Measurements from ENCODE around the gene XYLT1. TPM values are rescaled to one million over a fixed set of nuclear protein-coding genes. Genes with fewer than 3 reads are reported as not detected.

The XYLT1 gene
- total RNA-seq, 1 experiment from 2014 or later, result 7.5 TPM

DNA sequence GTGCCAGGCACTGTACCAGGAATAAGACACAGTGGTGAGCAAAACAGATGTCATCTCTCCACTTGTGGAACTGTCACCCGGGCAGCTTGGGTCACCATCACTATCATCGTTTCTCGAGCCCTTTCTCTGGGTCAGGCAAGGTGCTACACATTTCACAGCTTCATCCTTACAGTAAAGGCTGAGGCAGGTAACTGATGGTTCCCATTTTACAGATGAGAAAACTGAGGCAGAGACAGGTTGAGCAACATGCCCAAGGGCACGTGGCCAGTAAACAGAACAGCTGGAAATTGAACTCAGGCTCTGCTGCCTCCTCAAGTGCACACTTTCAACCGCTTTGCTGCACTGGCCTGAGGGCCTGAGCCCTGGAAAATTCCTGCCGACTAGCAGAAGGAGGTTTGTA is 294.6 kb downstream of the XYLT1 start:
- Mint-ChIP-seq H3K4me1 (ENCODE audit: low read depth, unreplicated experiment) (no peaks in the 10 kb centered on the region), H3K27ac (ENCODE audit: unreplicated experiment) (no peak overlapping the region)

DNA sequence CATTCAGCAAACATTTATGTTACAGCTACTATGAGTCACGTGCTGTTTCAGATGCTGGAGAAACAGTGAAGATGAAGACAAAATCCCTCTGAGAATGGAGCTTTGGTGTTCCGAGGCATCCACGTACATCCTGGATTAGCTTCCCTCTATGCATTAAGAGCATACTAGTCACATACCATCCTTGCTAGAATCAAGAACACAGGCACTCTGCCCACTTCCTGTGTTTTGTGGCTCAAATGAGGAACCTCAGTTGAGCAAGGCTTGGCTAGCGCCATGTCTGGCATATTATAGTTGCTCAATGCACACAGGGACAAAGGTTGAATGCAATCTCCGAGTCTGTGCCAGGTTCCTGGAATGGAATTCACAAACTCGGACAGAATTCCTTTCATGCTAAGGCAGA is 297.5 kb downstream of the XYLT1 start:
- no peak for DNase-seq
- TF ChIP-seq, protein P1, sequence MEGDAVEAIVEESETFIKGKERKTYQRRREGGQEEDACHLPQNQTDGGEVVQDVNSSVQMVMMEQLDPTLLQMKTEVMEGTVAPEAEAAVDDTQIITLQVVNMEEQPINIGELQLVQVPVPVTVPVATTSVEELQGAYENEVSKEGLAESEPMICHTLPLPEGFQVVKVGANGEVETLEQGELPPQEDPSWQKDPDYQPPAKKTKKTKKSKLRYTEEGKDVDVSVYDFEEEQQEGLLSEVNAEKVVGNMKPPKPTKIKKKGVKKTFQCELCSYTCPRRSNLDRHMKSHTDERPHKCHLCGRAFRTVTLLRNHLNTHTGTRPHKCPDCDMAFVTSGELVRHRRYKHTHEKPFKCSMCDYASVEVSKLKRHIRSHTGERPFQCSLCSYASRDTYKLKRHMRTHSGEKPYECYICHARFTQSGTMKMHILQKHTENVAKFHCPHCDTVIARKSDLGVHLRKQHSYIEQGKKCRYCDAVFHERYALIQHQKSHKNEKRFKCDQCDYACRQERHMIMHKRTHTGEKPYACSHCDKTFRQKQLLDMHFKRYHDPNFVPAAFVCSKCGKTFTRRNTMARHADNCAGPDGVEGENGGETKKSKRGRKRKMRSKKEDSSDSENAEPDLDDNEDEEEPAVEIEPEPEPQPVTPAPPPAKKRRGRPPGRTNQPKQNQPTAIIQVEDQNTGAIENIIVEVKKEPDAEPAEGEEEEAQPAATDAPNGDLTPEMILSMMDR (IDR thresholded peaks at IDR 0.05; ENCODE audit: unreplicated experiment), result no peak
- intact Hi-C loops (cut with micrococcal nuclease; ENCODE audit: unreplicated experiment), result no loop called here
- no peaks in the 10 kb centered on the region for H3K27me3 Mint-ChIP-seq (ENCODE audit: unreplicated experiment)
- BruUV-seq (replicated peaks), result no TSS peak
- no peak overlapping the region for H3K27ac Mint-ChIP-seq (ENCODE audit: unreplicated experiment)
- no peaks in the 10 kb centered on the region for H3K4me1 Mint-ChIP-seq (ENCODE audit: low read depth, unreplicated experiment)
- H3K9me3 Mint-ChIP-seq (ENCODE audit: low read depth, unreplicated experiment), result no peaks in the 10 kb centered on the region
- CTCF ChIA-PET, result no interaction called here
- no peaks in the 10 kb centered on the region for H3K36me3 Mint-ChIP-seq (ENCODE audit: insufficient read depth, unreplicated experiment)
- H3K4me3 Mint-ChIP-seq (ENCODE audit: low read depth, unreplicated experiment), result no peak overlapping the region

More for the DNA sequence above, 294.6 kb downstream of the XYLT1 start:
- Mint-ChIP-seq H3K36me3 (ENCODE audit: insufficient read depth, unreplicated experiment) (no peaks in the 10 kb centered on the region), H3K27me3 (ENCODE audit: unreplicated experiment) (no peaks in the 10 kb centered on the region), H3K4me3 (ENCODE audit: low read depth, unreplicated experiment) (no peak overlapping the region), H3K9me3 (ENCODE audit: low read depth, unreplicated experiment) (no peaks in the 10 kb centered on the region)
- no TSS peak for BruUV-seq (replicated peaks)
- TF ChIP-seq, protein P1 (IDR thresholded peaks at IDR 0.05; ENCODE audit: unreplicated experiment), result no peak
- CTCF ChIA-PET, result no interaction called here
- intact Hi-C loops (cut with micrococcal nuclease; ENCODE audit: unreplicated experiment), result no loop called here
- DNase-seq, result no peak

DNA sequence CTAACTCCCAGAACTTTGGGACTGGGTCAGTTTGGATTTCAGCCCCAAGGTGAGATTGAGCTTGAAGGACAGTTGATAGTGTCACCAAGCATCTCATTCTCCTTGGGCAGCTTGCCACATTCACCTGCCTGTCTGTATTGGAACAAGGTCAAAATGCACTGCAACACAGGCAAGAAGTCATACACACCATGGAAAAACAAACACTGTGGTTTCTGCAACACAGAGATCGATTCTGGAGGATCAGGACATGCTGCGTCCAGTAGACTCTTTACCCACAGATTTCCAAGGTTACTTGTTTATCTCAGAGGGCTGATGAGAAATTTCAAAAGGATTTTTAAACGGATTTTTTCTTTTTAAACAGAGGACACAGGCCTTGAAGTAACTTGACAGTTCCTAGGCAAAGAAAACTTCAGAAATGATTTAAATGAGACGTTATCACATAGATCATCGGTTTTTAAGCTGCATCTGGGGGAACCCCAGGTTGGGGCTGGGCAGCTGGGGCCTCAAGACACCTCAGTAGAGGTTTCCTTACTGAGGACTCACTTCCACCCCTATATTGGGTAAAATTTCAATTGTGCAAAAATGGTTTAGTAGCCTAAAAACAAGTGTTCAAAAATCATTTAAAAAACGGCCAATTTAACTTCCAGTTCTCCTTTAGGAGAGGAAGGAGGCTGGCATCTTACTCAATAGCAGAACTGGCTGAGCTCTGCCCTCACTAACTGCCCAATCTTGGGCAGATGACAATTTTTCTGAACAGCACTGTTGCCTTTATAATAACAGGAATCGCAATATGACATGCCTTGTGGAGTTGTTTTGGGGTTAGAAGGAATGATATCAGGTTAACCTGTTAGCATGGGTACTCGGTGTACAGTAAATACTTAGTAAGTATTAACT is 299.3 kb downstream of the XYLT1 start:
- Mint-ChIP-seq H3K4me1 (ENCODE audit: low read depth, unreplicated experiment) (no peaks in the 10 kb centered on the region), H3K27me3 (ENCODE audit: unreplicated experiment) (no peaks in the 10 kb centered on the region), H3K36me3 (ENCODE audit: insufficient read depth, unreplicated experiment) (no peaks in the 10 kb centered on the region), H3K27ac (ENCODE audit: unreplicated experiment) (no peak overlapping the region), H3K9me3 (ENCODE audit: low read depth, unreplicated experiment) (peaks cover 6% of the 10 kb centered on the region), H3K4me3 (ENCODE audit: low read depth, unreplicated experiment) (no peak overlapping the region)
- CTCF ChIA-PET, result no interaction called here
- TF ChIP-seq, protein P1 (IDR thresholded peaks at IDR 0.05; ENCODE audit: unreplicated experiment), result no peak
- intact Hi-C loops (cut with micrococcal nuclease; ENCODE audit: unreplicated experiment), result no loop called here
- no TSS peak for BruUV-seq (replicated peaks)
- DNase-seq, result no peak

DNA sequence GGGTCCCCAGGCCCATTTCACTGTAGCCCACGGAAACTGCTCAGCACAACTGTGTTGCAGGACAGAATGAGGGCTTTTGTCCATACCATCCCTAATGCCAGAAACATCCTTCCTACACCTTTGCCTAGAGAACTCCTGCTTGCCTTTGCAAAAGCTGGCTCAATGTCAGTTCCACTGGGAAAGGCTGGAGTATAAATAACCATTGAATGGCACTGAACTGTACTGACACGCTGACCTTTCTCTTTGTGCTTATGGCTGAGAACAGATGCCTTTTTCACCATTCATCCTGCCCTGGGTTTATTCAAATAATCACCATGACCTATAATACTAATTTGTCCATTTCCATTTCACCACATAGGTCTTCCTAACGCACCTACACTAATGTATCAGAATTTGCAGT is 300.3 kb downstream of the XYLT1 start:
- H3K27me3 Mint-ChIP-seq (ENCODE audit: unreplicated experiment), result no peaks in the 10 kb centered on the region
- BruUV-seq (replicated peaks), result no TSS peak
- CTCF ChIA-PET, result no interaction called here
- peaks cover 6% of the 10 kb centered on the region for H3K9me3 Mint-ChIP-seq (ENCODE audit: low read depth, unreplicated experiment)
- H3K27ac Mint-ChIP-seq (ENCODE audit: unreplicated experiment), result no peak overlapping the region
- DNase-seq, result no peak
- no peak overlapping the region for H3K4me3 Mint-ChIP-seq (ENCODE audit: low read depth, unreplicated experiment)
- intact Hi-C loops (cut with micrococcal nuclease; ENCODE audit: unreplicated experiment), result no loop called here
- H3K36me3 Mint-ChIP-seq (ENCODE audit: insufficient read depth, unreplicated experiment), result no peaks in the 10 kb centered on the region
- no peaks in the 10 kb centered on the region for H3K4me1 Mint-ChIP-seq (ENCODE audit: low read depth, unreplicated experiment)
- TF ChIP-seq, protein P1 (IDR thresholded peaks at IDR 0.05; ENCODE audit: unreplicated experiment), result no peak
